Measurements from ENCODE around the gene TMSB4X. TPM values are rescaled to one million over a fixed set of nuclear protein-coding genes. Genes with fewer than 3 reads are reported as not detected.
A peak's percentile ranks its signal among the peaks of the same experiment; 100 is the strongest.
"Not testable (repeated sequence)": the region's sequence is repeated elsewhere in the genome, so short reads cannot be mapped to it uniquely, and the experiment has no call there.

The TMSB4X gene
- total RNA-seq, 1 donor from 2014 or later, result 3,093 TPM

GRCh38 chrX:12977761-12978204, 2.9 kb downstream of the TMSB4X start:
- TF ChIP-seq, protein P1, sequence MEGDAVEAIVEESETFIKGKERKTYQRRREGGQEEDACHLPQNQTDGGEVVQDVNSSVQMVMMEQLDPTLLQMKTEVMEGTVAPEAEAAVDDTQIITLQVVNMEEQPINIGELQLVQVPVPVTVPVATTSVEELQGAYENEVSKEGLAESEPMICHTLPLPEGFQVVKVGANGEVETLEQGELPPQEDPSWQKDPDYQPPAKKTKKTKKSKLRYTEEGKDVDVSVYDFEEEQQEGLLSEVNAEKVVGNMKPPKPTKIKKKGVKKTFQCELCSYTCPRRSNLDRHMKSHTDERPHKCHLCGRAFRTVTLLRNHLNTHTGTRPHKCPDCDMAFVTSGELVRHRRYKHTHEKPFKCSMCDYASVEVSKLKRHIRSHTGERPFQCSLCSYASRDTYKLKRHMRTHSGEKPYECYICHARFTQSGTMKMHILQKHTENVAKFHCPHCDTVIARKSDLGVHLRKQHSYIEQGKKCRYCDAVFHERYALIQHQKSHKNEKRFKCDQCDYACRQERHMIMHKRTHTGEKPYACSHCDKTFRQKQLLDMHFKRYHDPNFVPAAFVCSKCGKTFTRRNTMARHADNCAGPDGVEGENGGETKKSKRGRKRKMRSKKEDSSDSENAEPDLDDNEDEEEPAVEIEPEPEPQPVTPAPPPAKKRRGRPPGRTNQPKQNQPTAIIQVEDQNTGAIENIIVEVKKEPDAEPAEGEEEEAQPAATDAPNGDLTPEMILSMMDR (IDR thresholded peaks at IDR 0.05), result no peak
- Mint-ChIP-seq H3K27me3 (ENCODE audit: low read depth) (no peaks in the 10 kb centered on the region), H3K9me3 (ENCODE audit: low read depth) (no peaks in the 10 kb centered on the region), H3K4me3 (ENCODE audit: unreplicated experiment) (peak overlapping the region; percentile 86), H3K36me3 (ENCODE audit: low read depth) (peaks cover 23% of the 10 kb centered on the region), H3K4me1 (ENCODE audit: low read depth) (peaks cover 35% of the 10 kb centered on the region), H3K27ac (ENCODE audit: unreplicated experiment) (peak overlapping the region; percentile 94)
- no peak for DNase-seq (ENCODE audit: low spot score)

DNA sequence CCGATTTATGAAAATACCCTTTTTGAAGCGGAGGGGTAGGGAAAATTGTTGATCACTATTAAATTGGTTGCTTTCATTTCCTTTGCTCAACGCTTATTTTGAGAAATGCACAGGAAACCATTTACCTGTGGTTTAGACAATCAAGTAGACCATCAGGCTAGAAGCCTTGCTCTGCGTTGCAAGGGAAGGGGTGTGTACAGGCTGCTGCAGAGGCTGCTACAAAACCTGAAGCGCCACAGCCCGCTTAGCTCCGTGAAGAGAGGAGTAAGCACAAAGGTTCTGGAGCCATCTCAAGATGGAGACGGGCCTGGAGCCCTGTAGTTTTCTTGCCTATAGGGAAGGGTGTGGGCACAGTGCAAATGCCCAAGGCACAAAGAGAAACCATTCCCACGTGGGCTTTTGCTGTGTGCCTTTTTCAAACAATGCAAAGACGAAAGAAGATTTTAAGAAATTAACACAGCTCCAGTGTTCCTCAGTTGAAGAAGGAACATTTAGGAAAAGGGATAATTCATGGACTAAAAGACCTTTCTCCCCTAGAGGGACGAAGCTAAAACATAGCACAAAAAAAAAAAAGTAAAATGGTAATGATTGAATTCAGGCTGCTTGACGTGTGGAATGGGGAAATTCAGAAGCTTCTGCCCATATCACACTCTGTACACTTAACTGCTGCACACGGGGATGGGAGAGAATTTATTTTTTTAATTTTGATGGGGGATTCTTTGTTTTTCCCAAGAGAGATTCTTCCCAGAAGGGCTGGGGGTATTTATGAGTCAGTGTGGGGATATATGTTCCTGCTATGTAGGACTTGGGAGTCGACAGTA, 3.5 kb downstream of the TMSB4X start:
- H3K36me3 Mint-ChIP-seq (ENCODE audit: low read depth), result peaks cover 23% of the 10 kb centered on the region
- H3K4me1 Mint-ChIP-seq (ENCODE audit: low read depth), result peaks cover 35% of the 10 kb centered on the region
- peaks cover 1% of the 10 kb centered on the region for H3K9me3 Mint-ChIP-seq (ENCODE audit: low read depth)
- TF ChIP-seq, protein P1 (IDR thresholded peaks at IDR 0.05), result peak; percentile 29
- DNase-seq (ENCODE audit: low spot score), result no peak
- no peaks in the 10 kb centered on the region for H3K27me3 Mint-ChIP-seq (ENCODE audit: low read depth)
- H3K27ac Mint-ChIP-seq (ENCODE audit: unreplicated experiment), result peak overlapping the region; percentile 94
- peak overlapping the region; percentile 86 for H3K4me3 Mint-ChIP-seq (ENCODE audit: unreplicated experiment)

DNA sequence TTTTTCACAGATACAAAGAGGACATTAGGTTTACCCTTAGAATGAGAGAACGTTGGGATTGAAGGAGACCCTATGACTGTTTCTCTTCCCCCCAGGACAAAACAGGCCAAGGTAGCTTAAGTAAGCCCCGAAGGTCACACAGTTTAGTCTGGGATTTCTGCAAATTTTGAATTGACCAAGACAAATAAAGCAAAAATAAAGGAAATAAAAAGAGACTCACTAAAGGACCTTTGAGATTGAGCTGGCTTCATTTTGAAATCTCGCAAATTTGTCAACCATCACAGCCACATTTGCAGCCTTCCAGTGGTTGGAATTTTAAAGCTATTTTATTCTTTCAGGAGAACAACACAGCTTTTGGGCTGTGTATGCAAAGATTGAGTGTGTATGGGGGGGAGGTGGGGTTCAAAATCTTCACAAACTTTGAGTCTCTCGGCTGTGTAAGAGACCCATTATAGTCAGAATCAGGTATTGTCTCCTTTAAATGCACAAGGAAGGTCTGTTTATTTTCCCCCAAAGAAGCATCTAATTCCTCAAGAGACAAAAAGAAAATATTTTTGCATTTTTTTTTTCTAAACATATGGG, 4.2 kb downstream of the TMSB4X start:
- TF ChIP-seq, protein P1 (IDR thresholded peaks at IDR 0.05), result no peak
- Mint-ChIP-seq H3K4me3 (ENCODE audit: unreplicated experiment) (no peak overlapping the region), H3K27me3 (ENCODE audit: low read depth) (no peaks in the 10 kb centered on the region), H3K9me3 (ENCODE audit: low read depth) (peaks cover 5% of the 10 kb centered on the region), H3K27ac (ENCODE audit: unreplicated experiment) (peak overlapping the region; percentile 94), H3K4me1 (ENCODE audit: low read depth) (peaks cover 29% of the 10 kb centered on the region), H3K36me3 (ENCODE audit: low read depth) (peaks cover 23% of the 10 kb centered on the region)
- no peak for DNase-seq (ENCODE audit: low spot score)

DNA sequence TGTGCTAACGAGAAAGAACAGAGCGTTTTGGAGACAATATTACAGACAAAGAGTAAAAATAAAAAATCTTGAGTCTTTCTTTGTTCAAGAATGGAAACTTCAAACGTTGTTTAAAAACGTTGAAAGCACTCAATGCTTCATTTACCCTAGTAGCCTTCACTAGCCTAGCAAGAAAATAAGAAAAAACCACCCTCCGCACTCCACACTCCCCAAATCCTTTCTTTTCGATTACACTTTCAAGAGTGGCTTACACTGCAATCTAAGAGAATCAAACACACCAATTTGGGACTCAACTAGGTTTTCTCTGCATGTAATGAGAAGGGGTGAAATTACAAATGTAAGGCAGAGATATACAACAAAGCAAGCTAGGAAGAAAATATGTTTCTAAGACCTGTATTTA, 4.7 kb downstream of the TMSB4X start:
- Mint-ChIP-seq H3K27ac (ENCODE audit: unreplicated experiment) (peak overlapping the region; percentile 94), H3K4me1 (ENCODE audit: low read depth) (peaks cover 33% of the 10 kb centered on the region), H3K36me3 (ENCODE audit: low read depth) (peaks cover 23% of the 10 kb centered on the region), H3K9me3 (ENCODE audit: low read depth) (peaks cover 5% of the 10 kb centered on the region), H3K4me3 (ENCODE audit: unreplicated experiment) (no peak overlapping the region), H3K27me3 (ENCODE audit: low read depth) (no peaks in the 10 kb centered on the region)
- TF ChIP-seq, protein P1 (IDR thresholded peaks at IDR 0.05), result no peak
- DNase-seq (ENCODE audit: low spot score), result no peak

DNA sequence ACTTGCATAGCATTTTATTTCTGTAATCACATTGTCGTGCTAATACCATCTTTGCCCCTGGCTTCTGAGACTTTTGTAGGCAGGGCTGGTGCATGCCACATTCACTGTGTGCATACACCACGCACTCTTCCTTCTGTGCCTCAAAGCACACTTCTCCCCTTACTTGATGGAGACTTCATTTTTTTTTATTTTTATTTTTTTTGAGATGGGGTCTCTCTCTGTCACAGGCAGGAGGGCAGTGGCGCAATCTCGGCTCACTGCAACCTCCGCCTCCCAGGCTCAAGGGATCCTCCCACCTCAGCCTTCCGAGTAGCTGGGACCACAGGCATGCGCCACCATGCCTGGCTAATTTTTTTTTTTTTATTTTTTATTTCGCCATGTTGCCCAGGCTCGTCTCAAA, 5.1 kb downstream of the TMSB4X start:
- not testable (repeated sequence) for H3K27ac Mint-ChIP-seq (ENCODE audit: unreplicated experiment); H3K4me3 Mint-ChIP-seq (ENCODE audit: unreplicated experiment); H3K9me3 Mint-ChIP-seq (ENCODE audit: low read depth); H3K27me3 Mint-ChIP-seq (ENCODE audit: low read depth); DNase-seq (ENCODE audit: low spot score)
- Mint-ChIP-seq H3K4me1 (ENCODE audit: low read depth) (peaks cover 37% of the 10 kb centered on the region), H3K36me3 (ENCODE audit: low read depth) (peaks cover 21% of the 10 kb centered on the region)
